Activated CD4-positive, alpha-beta T cell treated with anti-CD3 and anti-CD28 coated beads, Interleukin-2, amount 10 ng/mL, durations not matched to agents 7 days and 5 days (primary cell): ENCODE results near the gene HCK. TPM values are rescaled to one million over a fixed set of nuclear protein-coding genes. Genes with fewer than 3 reads are reported as not detected.

Experiments used
- CTCF ChIA-PET: fragments of 350-600 bp; sonication (Branson Sonifier 250); formaldehyde crosslinking; loops from one replicate; lab custom pipeline; 2021; ENCODE audit warnings: antibody characterized with exemption; lab: Charles Lee
- POLR2A ChIA-PET: fragments of 350-600 bp; sonication (Branson Sonifier 250); formaldehyde crosslinking; loops from one replicate; lab custom pipeline; 2021; ENCODE audit warnings: antibody characterized with exemption; lab: Charles Lee
- DNase-seq: peaks from one replicate; pipeline ENCODE4 v3.0.0-alpha.2; 2020
- H3K27ac Mint-ChIP-seq: one replicate; pipeline ENCODE4 v1.8.0; 2021; ENCODE audit warnings: mild to moderate bottlenecking, moderate library complexity, mixed read lengths
- H3K27me3 Mint-ChIP-seq: one replicate; pipeline ENCODE4 v1.8.0; 2021; ENCODE audit warnings: mixed read lengths
- H3K36me3 Mint-ChIP-seq: one replicate; pipeline ENCODE4 v1.8.0; 2021; ENCODE audit warnings: low read depth, mixed read lengths
- H3K4me1 Mint-ChIP-seq: one replicate; pipeline ENCODE4 v1.8.0; 2021; ENCODE audit warnings: mixed read lengths
- H3K4me3 Mint-ChIP-seq: one replicate; pipeline ENCODE4 v1.8.0; 2021; ENCODE audit warnings: mild to moderate bottlenecking, moderate library complexity, mixed read lengths
- H3K9me3 Mint-ChIP-seq: one replicate; pipeline ENCODE4 v1.8.0; 2021; ENCODE audit warnings: mixed read lengths
- total RNA-seq, 2 experiments: library from RNA; stranded (reverse); gene quantifications; one replicate each; pipeline ENCODE4 v1.2.3, GENCODE V29; 2021

Gene HCK
- total RNA-seq, 2 experiments from 2014 or later, result not detected

DNA sequence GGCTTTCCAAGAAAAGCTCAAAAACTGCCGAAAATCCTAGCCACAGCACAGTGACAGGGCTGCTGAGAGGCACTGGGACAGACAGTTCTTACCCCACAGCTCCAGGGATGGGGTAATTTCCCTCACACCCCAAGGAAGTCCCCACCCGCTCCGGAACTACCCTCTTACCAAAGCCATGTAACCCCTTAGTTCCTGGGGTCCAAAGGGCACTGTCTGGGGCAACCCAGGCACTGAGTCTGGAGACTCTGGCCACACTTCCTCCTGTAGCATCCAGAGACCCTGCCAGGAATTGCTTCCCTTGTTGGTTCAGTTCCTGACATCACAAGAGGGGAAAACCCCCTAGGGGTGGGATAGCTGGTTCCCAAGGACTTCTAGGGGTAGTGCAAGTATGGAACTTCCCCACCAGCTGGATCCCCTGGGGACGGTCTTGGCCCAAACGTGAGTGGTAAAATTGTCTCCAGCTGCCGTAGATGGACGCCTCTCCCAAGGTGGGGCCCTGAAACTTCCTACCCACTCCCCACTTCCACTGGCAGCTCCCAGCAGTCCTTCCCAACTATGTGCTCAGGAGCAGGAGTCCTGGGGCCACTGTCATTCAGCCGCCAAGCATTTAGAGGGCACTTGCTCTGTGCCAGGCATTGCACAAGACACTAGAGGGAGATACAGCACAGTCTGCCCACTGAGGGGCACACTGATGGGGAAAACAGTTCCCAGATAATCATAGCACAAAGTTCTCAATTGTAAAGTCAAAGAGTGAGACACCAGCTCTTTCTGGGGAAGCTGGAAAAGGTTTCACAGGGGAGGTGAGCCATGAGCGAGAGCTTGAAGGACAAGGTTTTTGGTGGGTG, 17.2 kb upstream of the HCK start:
- POLR2A ChIA-PET, result no interaction called here
- Mint-ChIP-seq H3K27ac (no peak overlapping the region), H3K4me3 (no peak overlapping the region), H3K9me3 (no peaks in the 10 kb centered on the region), H3K27me3 (peaks cover 43% of the 10 kb centered on the region), H3K36me3 (no peaks in the 10 kb centered on the region), H3K4me1 (no peaks in the 10 kb centered on the region)
- CTCF ChIA-PET, result interaction anchor here (1.5 kb wide), 1 partner anchor 45 kb away, joined by 5 read pairs; no protein-coding TSS in a partner anchor
- no peak for DNase-seq

- DNase-seq, result no peak
- ChIA-PET CTCF (interaction anchor here (1.5 kb wide), 1 partner anchor 45 kb away, joined by 5 read pairs; no protein-coding TSS in a partner anchor), POLR2A (no interaction called here)
- H3K27me3 Mint-ChIP-seq, result peaks cover 44% of the 10 kb centered on the region
- no peak overlapping the region for H3K27ac Mint-ChIP-seq
- no peaks in the 10 kb centered on the region for H3K9me3 Mint-ChIP-seq
- H3K4me3 Mint-ChIP-seq, result no peak overlapping the region
- no peaks in the 10 kb centered on the region for H3K36me3 Mint-ChIP-seq
- H3K4me1 Mint-ChIP-seq, result no peaks in the 10 kb centered on the region
Observed at GRCh38 chr20:32035426-32035779, 16.6 kb upstream of the HCK start.

DNA sequence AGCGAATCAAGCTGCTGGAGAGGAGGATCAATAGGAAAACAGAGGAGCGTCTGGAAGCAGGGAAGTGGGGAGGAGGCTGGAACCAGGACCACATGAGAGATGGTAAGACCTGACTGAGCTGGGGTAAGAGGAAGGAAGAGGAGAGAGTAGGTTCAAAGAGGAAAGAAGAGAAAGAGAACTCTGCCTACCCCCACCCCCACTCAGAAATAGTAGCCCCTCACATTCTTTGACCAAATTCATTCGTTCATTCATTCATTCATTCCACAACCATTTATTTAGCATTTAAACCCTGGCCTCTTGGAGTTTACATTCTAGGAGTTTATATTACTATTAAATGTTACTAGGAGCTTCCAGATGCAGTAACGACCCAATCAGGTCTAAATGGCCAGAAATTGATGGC, 15.8 kb upstream of the HCK start:
- Mint-ChIP-seq H3K27me3 (peaks cover 51% of the 10 kb centered on the region), H3K4me1 (no peaks in the 10 kb centered on the region), H3K4me3 (no peak overlapping the region), H3K36me3 (no peaks in the 10 kb centered on the region), H3K9me3 (no peaks in the 10 kb centered on the region), H3K27ac (no peak overlapping the region)
- DNase-seq, result no peak
- ChIA-PET POLR2A (no interaction called here), CTCF (interaction anchor here (1.3 kb wide), 1 partner anchor 44 kb away, joined by 3 read pairs; no protein-coding TSS in a partner anchor)

DNA sequence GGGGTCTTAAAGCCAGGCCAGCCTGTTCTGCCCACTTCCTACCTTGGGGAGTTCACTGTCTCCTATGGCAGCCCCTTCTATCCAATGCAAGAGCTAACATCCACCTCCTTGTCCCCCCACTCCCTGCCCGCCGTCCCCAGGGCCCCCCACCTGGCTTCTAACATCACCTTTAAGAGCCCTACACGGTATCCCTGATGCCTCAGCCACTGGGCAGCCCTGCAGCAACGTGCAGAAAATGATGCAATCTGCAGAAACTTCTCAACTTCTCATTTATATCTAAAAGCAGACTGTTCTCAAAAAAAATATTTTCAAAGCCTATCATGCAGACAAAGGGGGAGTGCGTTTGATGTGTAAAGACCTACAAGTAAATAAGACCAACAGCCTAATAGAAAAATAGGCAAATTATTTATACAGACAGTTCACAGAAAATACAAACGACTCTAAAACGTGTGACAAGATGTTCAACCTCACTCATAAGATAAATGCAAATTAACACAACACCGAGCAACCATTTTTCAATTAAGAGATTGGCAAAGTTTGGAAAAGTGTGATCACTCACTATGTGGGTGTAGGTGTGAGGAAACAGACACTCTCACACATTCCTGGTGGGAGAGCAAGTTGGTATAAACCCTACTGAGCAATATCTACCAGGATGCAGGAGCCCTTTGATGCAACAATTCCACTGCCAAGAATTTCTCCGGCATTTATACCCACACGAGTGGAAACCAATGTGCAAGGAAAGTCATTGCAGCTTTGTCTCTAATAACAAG, 15.1 kb upstream of the HCK start:
- Mint-ChIP-seq H3K9me3 (no peaks in the 10 kb centered on the region), H3K36me3 (no peaks in the 10 kb centered on the region), H3K4me3 (no peak overlapping the region), H3K27me3 (peaks cover 52% of the 10 kb centered on the region), H3K4me1 (no peaks in the 10 kb centered on the region), H3K27ac (no peak overlapping the region)
- ChIA-PET CTCF (interaction anchor here (1.3 kb wide), 1 partner anchor 43 kb away, joined by 3 read pairs; no protein-coding TSS in a partner anchor), POLR2A (no interaction called here)
- no peak for DNase-seq

DNA sequence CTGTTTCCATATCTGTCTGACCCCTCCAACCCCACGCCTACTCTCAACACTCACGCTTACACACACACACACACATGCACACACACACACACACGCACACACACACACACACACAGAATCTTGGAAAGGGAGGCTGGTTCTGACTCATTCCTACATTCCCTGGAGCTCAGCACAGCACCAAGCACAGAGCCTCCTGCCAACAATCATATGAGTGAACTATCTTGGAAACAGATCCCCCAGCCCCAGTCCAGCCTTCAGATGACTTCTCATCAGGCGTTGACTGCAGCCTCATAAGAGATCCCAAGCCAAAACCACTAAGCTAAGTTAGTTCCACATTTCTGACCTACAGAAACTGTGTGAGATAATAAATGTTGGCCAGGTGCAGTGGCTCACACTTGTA, 14.1 kb upstream of the HCK start:
- POLR2A ChIA-PET, result no interaction called here
- no peak overlapping the region for H3K4me3 Mint-ChIP-seq
- H3K27ac Mint-ChIP-seq, result no peak overlapping the region
- CTCF ChIA-PET, result no interaction called here
- no peaks in the 10 kb centered on the region for H3K9me3 Mint-ChIP-seq
- DNase-seq, result no peak
- no peaks in the 10 kb centered on the region for H3K4me1 Mint-ChIP-seq
- peaks cover 52% of the 10 kb centered on the region for H3K27me3 Mint-ChIP-seq
- H3K36me3 Mint-ChIP-seq, result no peaks in the 10 kb centered on the region

DNA sequence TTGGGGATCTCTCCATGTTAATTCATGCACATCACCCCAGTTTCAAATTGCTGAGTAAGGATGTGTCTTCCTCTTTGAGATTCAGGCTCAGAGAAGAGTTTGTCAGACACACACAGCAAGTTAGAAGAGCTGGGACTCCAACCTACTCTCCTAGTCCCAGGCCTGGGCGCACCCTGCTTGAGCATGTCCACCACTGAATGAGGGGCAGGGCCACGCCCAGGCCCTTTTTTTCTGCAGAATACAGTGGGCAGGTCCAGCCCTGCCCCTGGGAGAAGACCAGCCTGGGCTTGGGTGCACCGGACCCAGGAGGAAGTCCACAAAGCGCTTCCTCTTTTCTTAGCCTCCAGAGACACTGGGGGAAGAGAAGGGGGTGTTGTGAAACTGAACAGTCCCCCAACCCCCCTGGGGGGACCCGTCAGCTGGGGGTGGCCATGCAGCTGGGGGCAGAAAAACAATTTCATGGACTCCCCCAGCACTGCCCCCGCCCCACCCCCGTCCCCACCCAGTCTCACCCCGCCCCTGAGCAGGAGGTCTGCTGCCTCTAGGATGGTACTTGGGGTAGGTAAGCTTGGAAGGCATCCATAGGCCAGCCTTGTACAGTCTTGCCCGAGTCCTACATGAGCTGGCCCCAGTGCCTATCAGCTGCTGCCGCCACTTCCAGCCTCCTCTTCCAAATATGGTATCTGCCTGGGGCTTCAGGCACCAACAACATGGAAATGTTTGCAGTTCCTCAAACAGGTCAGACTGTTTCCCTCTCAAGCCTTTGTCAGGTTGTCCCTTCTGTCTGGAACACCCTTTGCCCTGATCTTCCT, 11.7 kb upstream of the HCK start:
- H3K36me3 Mint-ChIP-seq, result no peaks in the 10 kb centered on the region
- H3K4me1 Mint-ChIP-seq, result no peaks in the 10 kb centered on the region
- no peak for DNase-seq
- H3K9me3 Mint-ChIP-seq, result no peaks in the 10 kb centered on the region
- H3K27ac Mint-ChIP-seq, result no peak overlapping the region
- peaks cover 57% of the 10 kb centered on the region for H3K27me3 Mint-ChIP-seq
- POLR2A ChIA-PET, result no interaction called here
- CTCF ChIA-PET, result interaction anchor here (0.6 to 0.7 kb wide), 2 partner anchors 156 to 267 kb away, joined by 3 to 5 read pairs; no protein-coding TSS in a partner anchor
- H3K4me3 Mint-ChIP-seq, result no peak overlapping the region

DNA sequence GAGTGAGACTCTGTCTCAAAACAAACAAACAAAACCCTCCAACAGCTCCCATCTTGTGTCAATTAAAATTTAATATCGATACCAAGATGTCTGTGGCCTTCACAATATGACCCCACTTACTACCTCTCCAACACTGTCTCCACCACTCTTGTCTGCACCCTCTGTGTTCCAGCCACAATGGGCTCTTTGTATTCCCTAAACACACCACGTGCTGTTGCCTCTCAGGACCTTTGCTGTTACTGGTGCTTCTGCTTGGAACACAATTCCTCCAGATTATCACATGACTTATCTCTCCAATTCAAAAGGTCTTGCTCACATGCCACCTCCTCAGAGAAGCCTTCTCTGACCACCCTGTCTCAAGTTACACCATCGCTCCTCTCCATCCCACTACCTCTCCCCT, 6.0 kb upstream of the HCK start:
- ChIA-PET POLR2A (no interaction called here), CTCF (no interaction called here)
- Mint-ChIP-seq H3K4me3 (no peak overlapping the region), H3K9me3 (no peaks in the 10 kb centered on the region), H3K27ac (no peak overlapping the region), H3K4me1 (peaks cover 3% of the 10 kb centered on the region), H3K27me3 (peaks cover 64% of the 10 kb centered on the region), H3K36me3 (no peaks in the 10 kb centered on the region)
- no peak for DNase-seq

DNA sequence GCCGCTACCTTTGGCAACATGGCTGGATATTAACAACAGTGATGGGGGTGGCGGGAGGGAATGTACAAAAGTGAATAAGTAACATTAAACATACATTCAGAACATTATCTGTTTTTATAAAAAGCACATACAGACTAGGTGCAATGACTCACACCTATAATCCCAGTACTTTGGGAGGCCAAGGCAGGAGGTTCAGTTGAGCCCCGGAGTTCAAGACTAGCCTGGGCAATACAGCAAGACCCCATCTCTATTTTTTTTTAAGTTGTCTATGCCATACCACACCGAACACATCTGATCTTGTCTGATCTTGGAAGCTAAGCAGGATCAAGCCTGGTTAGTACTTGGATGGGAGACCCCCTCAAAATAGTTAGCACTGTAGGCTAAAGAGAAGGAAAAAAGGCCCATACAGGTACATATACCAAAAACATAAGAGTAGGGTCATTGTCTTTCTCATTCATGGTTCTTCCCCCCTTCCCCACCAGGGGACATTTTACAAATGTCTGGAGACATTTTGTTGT, 1.7 kb upstream of the HCK start:
- Mint-ChIP-seq H3K36me3 (no peaks in the 10 kb centered on the region), H3K9me3 (no peaks in the 10 kb centered on the region), H3K4me3 (no peak overlapping the region), H3K4me1 (peaks cover 19% of the 10 kb centered on the region), H3K27ac (no peak overlapping the region), H3K27me3 (peaks cover 61% of the 10 kb centered on the region)
- ChIA-PET POLR2A (no interaction called here), CTCF (no interaction called here)
- DNase-seq, result no peak

GRCh38 chr20:32050851-32051556, 1.0 kb upstream of the HCK start:
- Mint-ChIP-seq H3K4me3 (no peak overlapping the region), H3K27me3 (peaks cover 60% of the 10 kb centered on the region)
- CTCF ChIA-PET, result no interaction called here

GRCh38 chr20:32051720-32052089, 337 bp upstream of the HCK start:
- peaks cover 59% of the 10 kb centered on the region for H3K27me3 Mint-ChIP-seq
- POLR2A ChIA-PET, result no interaction called here

More at GRCh38 chr20:32050851-32051556, 1.0 kb upstream of the HCK start:
- H3K27ac Mint-ChIP-seq, result no peak overlapping the region
- POLR2A ChIA-PET, result no interaction called here
- peaks cover 19% of the 10 kb centered on the region for H3K4me1 Mint-ChIP-seq
- H3K9me3 Mint-ChIP-seq, result no peaks in the 10 kb centered on the region
- DNase-seq, result no peak
- H3K36me3 Mint-ChIP-seq, result no peaks in the 10 kb centered on the region

GRCh38 chr20:32052778-32053362, 828 bp downstream of the HCK start:
- Mint-ChIP-seq H3K27ac (no peak overlapping the region), H3K27me3 (peaks cover 65% of the 10 kb centered on the region), H3K4me1 (peaks cover 19% of the 10 kb centered on the region), H3K4me3 (no peak overlapping the region), H3K9me3 (no peaks in the 10 kb centered on the region), H3K36me3 (no peaks in the 10 kb centered on the region)
- CTCF ChIA-PET, result no interaction called here
- POLR2A ChIA-PET, result no interaction called here
- no peak for DNase-seq

More at GRCh38 chr20:32051720-32052089, 337 bp upstream of the HCK start:
- Mint-ChIP-seq H3K36me3 (no peaks in the 10 kb centered on the region), H3K4me1 (peaks cover 19% of the 10 kb centered on the region), H3K4me3 (no peak overlapping the region), H3K27ac (no peak overlapping the region), H3K9me3 (no peaks in the 10 kb centered on the region)
- no peak for DNase-seq
- CTCF ChIA-PET, result no interaction called here

GRCh38 chr20:32053648-32054047, 1.6 kb downstream of the HCK start:
- ChIA-PET CTCF (no interaction called here), POLR2A (no interaction called here)
- Mint-ChIP-seq H3K9me3 (no peaks in the 10 kb centered on the region), H3K4me3 (no peak overlapping the region), H3K27me3 (peaks cover 64% of the 10 kb centered on the region), H3K36me3 (no peaks in the 10 kb centered on the region), H3K4me1 (peaks cover 19% of the 10 kb centered on the region), H3K27ac (no peak overlapping the region)
- no peak for DNase-seq
